HepG2 (cell line): ENCODE data around the gene RGMA. TPM values are rescaled to one million over a fixed set of nuclear protein-coding genes. Genes with fewer than 3 reads are reported as not detected.

Source experiments
- ATAC-seq: fragments of 200-7000 bp; cut with Tn5 transposase; 3 replicates; pipeline ENCODE4 v1.9.1; 2020; ENCODE audit warnings: mild to moderate bottlenecking, moderate library complexity
- BruUV-seq: library from RNA; stranded (reverse); fragments of 400-500 nt; replicated peaks from 2 replicates; lab custom pipeline; 2021; lab: Mats Ljungman, UMichigan
- CTCF ChIA-PET: fragments of 300-600 bp; formaldehyde crosslinking; extraction: SDS; loops from one replicate; lab custom pipeline; 2021; ENCODE audit warnings: low total read pairs, inconsistent platforms, low intra/inter-chr PET ratio; lab: Yijun Ruan, JAX
- POLR2A ChIA-PET: fragments of 350-600 bp; sonication (Branson Sonifier 250); formaldehyde crosslinking; loops from one replicate; lab custom pipeline; 2020; ENCODE audit warnings: antibody characterized with exemption, inconsistent platforms; lab: Yijun Ruan, JAX
- DNase-seq: peaks from one replicate; pipeline ENCODE4 v3.0.0-alpha.2; 2015; ENCODE audit warnings: low spot score
- FAIRE-seq: peaks from 3 replicates; lab custom pipeline; 2011; peaks lifted over from hg19 to GRCh38; lab: Jason Lieb, UNC
- H2AFZ ChIP-seq: one replicate; pipeline ENCODE4 v1.6.1; 2011; ENCODE audit warnings: low read length, inconsistent platforms
- H3K27ac ChIP-seq: fragments of 300-600 bp; 3 replicates; pipeline ENCODE4 v1.8.0; 2011; ENCODE audit warnings: mixed run types, mild to moderate bottlenecking, mixed read lengths, low read length, inconsistent platforms; ENCODE audit not compliant: insufficient read depth; ENCODE audit errors: extremely low read length
- H3K27me3 ChIP-seq, 2 experiments: fragments of 200-600 bp in 1 of 2; 2 replicates in 1 of 2; 3 replicates in 1 of 2; pipeline versions ENCODE4 v1.6.0 to v1.8.0; 2011; ENCODE audit warnings: low read length in 2 of 2, mild to moderate bottlenecking in 2 of 2, moderate library complexity in 2 of 2, inconsistent platforms in 1 of 2; ENCODE audit not compliant: insufficient read depth in 2 of 2, control insufficient read depth in 1 of 2
- H3K36me3 ChIP-seq, 2 experiments: fragments of 200-600 bp in 1 of 2; replicated peaks in 1 of 2; 2 replicates in 1 of 2; 3 replicates in 1 of 2; pipeline versions ENCODE4 v1.5.1 to v1.8.0; 2011; ENCODE audit warnings: low read length in 2 of 2, inconsistent platforms in 1 of 2; ENCODE audit not compliant: insufficient read depth in 2 of 2, control insufficient read depth in 1 of 2
- H3K4me1 ChIP-seq: 2 replicates; pipeline ENCODE4 v1.5.1; 2012; ENCODE audit warnings: low read length, inconsistent platforms; ENCODE audit not compliant: insufficient read depth
- H3K4me2 ChIP-seq: 2 replicates; pipeline ENCODE4 v1.6.0; 2011; ENCODE audit warnings: low read depth, low read length, inconsistent platforms
- H3K4me3 ChIP-seq, 3 experiments: fragments of 200-600 bp in 1 of 3; sonication (generic), shearing (Covaris generic) in 1 of 3; replicated peaks in 1 of 3; 2 replicates each; pipeline ENCODE4 v1.5.1; 2011 to 2016; ENCODE audit warnings: low read length in 3 of 3, inconsistent platforms in 2 of 3, low read depth in 2 of 3, mild to moderate bottlenecking in 2 of 3, control low read depth in 1 of 3, mixed read lengths in 1 of 3; ENCODE audit not compliant: insufficient read depth in 1 of 3
- H3K79me2 ChIP-seq: one replicate; pipeline ENCODE4 v1.6.1; 2011; ENCODE audit warnings: low read length, inconsistent platforms; ENCODE audit not compliant: insufficient read depth
- H3K9ac ChIP-seq: 2 replicates; pipeline ENCODE4 v1.6.0; 2011; ENCODE audit warnings: mild to moderate bottlenecking, low read depth, low read length, inconsistent platforms; ENCODE audit not compliant: insufficient read depth
- H3K9me3 ChIP-seq: 2 replicates; pipeline ENCODE4 v1.5.1; 2012; ENCODE audit warnings: mild to moderate bottlenecking, low read length
- H4K20me1 ChIP-seq: 2 replicates; pipeline ENCODE4 v1.6.0; 2011; ENCODE audit warnings: inconsistent platforms, mild to moderate bottlenecking, low read length, moderate library complexity; ENCODE audit not compliant: insufficient read depth
- ATF7 ChIP-seq, 2 experiments: fragments of 450-650 bp in 1 of 2; sonication (generic) in 1 of 2; formaldehyde crosslinking in 1 of 2; IDR thresholded peaks; 2 replicates each; pipeline versions ENCODE4 v1.4.0 to v1.6.1; 2016 to 2020; ENCODE audit warnings: antibody characterized with exemption in 1 of 2, mild to moderate bottlenecking in 1 of 2, missing genetic modification reagents in 1 of 2
- CTCF ChIP-seq: sonication (generic); formaldehyde crosslinking; IDR thresholded peaks from 2 replicates; pipeline ENCODE4 v1.5.0; 2020; ENCODE audit warnings: mild to moderate bottlenecking, missing genetic modification reagents, moderate library complexity
- FLYWCH1 ChIP-seq: sonication (generic); formaldehyde crosslinking; IDR thresholded peaks from 2 replicates; pipeline ENCODE4 v1.8.1; 2023; ENCODE audit warnings: mild to moderate bottlenecking, missing genetic modification reagents
- PLSCR1 ChIP-seq: sonication (generic); formaldehyde crosslinking; IDR thresholded peaks from 2 replicates; pipeline ENCODE4 v1.5.0; 2020; ENCODE audit warnings: missing genetic modification reagents, mild to moderate bottlenecking, borderline replicate concordance
- RBM22 ChIP-seq: fragments of 200-400 bp; formaldehyde crosslinking; optimal IDR thresholded peaks from 2 replicates; pipeline ENCODE3; 2017; ENCODE audit warnings: mild to moderate bottlenecking, low read length, moderate library complexity
- SMAD3 ChIP-seq: sonication (generic); formaldehyde crosslinking; IDR thresholded peaks from 2 replicates; pipeline ENCODE4 v1.4.0; 2020; ENCODE audit warnings: missing genetic modification reagents
- STAG1 ChIP-seq: sonication (generic); formaldehyde crosslinking; IDR thresholded peaks from 2 replicates; pipeline ENCODE4 v1.4.0; 2020; ENCODE audit warnings: missing genetic modification reagents
- WGBS: methylation state at CpG from one replicate; pipeline ENCODE4 v1.1.6; 2017; ENCODE audit warnings: low lambda C conversion rate; 5-methylcytosine and 5-hydroxymethylcytosine counted together
- in situ Hi-C: cut with HindIII; loops from 2 replicates; pipeline ENCODE4 v1.10.0; 2017; ENCODE audit warnings: low pct_unique_long_range_greater_than_20kb; ENCODE audit not compliant: extremely low pct_ligation_motif_present
- intact Hi-C: fragments of 100-400 bp; cut with micrococcal nuclease; formaldehyde crosslinking; loops from one replicate; pipeline ENCODE4 v1.10.0; 2022; ENCODE audit not compliant: unreplicated experiment
- polyA plus RNA-seq, 8 experiments: library from polyadenylated mRNA; depleted of rRNA in 3 of 8; stranded (reverse) in 7 of 8; unstranded in 1 of 8; fragments of >200 nt; fragmentation: Illumina TruSeq in 4 of 8; extraction: Trizol in 4 of 8; gene quantifications; 2 replicates each; pipeline versions ENCODE4 v1.2.1 to v1.2.3, GENCODE V29; 2011 to 2016; ENCODE audit warnings: low read depth in 4 of 8, missing spikeins in 1 of 8, mixed read lengths in 1 of 8; ENCODE audit not compliant: insufficient read depth in 1 of 8
- total RNA-seq, 5 experiments: library from RNA; depleted of rRNA; stranded (reverse); fragments of >200 nt; fragmentation: Illumina TruSeq; extraction: Trizol; gene quantifications; 2 replicates each; pipeline ENCODE4 v1.2.3, GENCODE V29; 2016; ENCODE audit warnings: low read depth in 1 of 5

RGMA gene
- total and polyA plus RNA-seq, 2 of the 13 experiments (the other 11 are each of a cell fraction or from before 2014, with no cell fraction given): not detected

- ChIA-PET CTCF (no interaction called here), POLR2A (no interaction called here)
- in situ Hi-C loops (loop anchor here (25.0 kb wide), 1 partner anchor 231 kb away; no protein-coding TSS in a partner anchor), intact Hi-C loops (no loop called here)
- no peaks in the 10 kb centered on the region for H3K4me1 ChIP-seq
- H3K9me3 ChIP-seq: no peaks in the 10 kb centered on the region
- H3K27ac ChIP-seq: no peak overlapping the region
- DNase-seq (no peak), FAIRE-seq (no peak), ATAC-seq (no peak)
- WGBS: 96% methylated on average over 4 of the region's 4 CpGs
- H3K4me3 ChIP-seq: no peak overlapping the region
- no peak overlapping the region for H2AFZ ChIP-seq
- peaks cover 13% of the 10 kb centered on the region for H4K20me1 ChIP-seq
- no peak overlapping the region for H3K9ac ChIP-seq
- no peaks in the 10 kb centered on the region for H3K27me3 ChIP-seq
- no TSS peak for BruUV-seq
- peaks cover 6% of the 10 kb centered on the region for H3K79me2 ChIP-seq
- H3K4me2 ChIP-seq: no peak overlapping the region
- H3K36me3 ChIP-seq: peaks cover 42 to 92% of the 10 kb centered on the region in 2 experiments
- no peak for TF ChIP-seq FLYWCH1 (CRISPR knock-in tag)
- TF ChIP-seq SMAD3 (CRISPR knock-in tag): no peak
- peak; percentile 75 for TF ChIP-seq RBM22
- peak; percentile 74 for TF ChIP-seq ATF7 (IDR thresholded peaks at IDR 0.05)
- no peak for TF ChIP-seq ATF7 (CRISPR knock-in tag; IDR thresholded peaks at IDR 0.05)
- TF ChIP-seq PLSCR1 (CRISPR knock-in tag): no peak
- TF ChIP-seq STAG1: peak; percentile 19; the same call in 1 of the 2 replicates
- TF ChIP-seq CTCF: peak; percentile 12; the same call in 1 of the 2 replicates
Observed at GRCh38 chr15:93018574-93018973, 70.4 kb downstream of the RGMA start.
